GM12891 (cell line): ENCODE measurements around the gene BTRC.

Experiments used
- PAX5 ChIP-seq: IDR thresholded peaks from 2 replicates; pipeline ENCODE4 v1.6.1; 2011; ENCODE audit warnings: low read length, moderate library complexity, mild to moderate bottlenecking; ENCODE audit not compliant: insufficient read depth, severe bottlenecking
- POLR2A ChIP-seq: IDR thresholded peaks from 2 replicates; pipeline ENCODE4 v1.6.1; 2011; ENCODE audit warnings: low read depth, low read length, control low read depth
- POLR2AphosphoS5 ChIP-seq: IDR thresholded peaks from 2 replicates; pipeline ENCODE4 v1.6.1; 2011; ENCODE audit warnings: low read depth, low read length, control low read depth
- TAF1 ChIP-seq: IDR thresholded peaks from 2 replicates; pipeline ENCODE4 v1.6.1; 2011; ENCODE audit warnings: low read depth, low read length, control low read depth

DNA sequence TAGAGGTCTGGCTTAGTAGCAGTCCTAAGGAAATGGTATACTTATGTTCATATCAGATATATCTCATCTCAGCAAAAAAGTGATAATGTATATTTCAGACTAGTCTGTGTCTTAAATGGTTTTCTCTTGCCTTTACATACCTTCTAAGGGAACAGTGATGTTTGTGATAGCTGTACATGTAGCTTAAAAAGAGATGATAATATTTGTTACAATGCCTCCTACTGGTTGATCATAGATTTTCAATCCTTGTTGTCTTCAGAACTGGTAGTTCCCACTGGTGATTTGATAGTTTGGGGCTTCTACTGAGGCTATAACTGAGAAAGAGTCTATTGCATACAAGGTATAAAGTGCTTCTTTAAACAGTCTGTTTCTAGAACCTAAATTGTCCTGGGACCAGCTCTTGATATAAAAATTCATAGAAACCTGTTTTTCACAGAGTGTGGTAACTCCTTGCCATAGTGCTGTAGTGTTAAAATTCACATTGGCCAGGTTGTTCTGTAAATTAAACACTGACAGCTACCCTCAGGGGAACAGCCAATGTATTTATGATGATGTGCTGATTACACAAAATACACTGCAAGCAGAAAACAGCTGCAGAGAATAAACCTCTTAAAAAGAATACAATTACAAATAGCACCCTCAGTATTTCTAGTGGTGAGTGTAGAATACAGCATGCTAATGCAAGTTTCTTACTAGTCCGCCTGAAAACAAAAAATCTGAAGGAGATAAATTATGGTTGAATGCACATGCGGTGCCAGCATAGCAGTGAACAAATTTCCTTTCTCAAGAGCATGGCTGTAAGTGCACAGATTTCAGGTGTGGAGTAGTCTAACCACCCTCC is 90.3 kb downstream of the BTRC start:
- TF ChIP-seq POLR2A (no peak), TAF1 (no peak), PAX5 (no peak), POLR2AphosphoS5 (no peak)
